HepG2 (cell line): ENCODE data around the gene GLO1. TPM values are rescaled to one million over a fixed set of nuclear protein-coding genes. Genes with fewer than 3 reads are reported as not detected.

Experiments used
- ATF3 ChIP-seq: sonication (generic); formaldehyde crosslinking; IDR thresholded peaks from 2 replicates; pipeline ENCODE4 v1.4.0; 2020; ENCODE audit warnings: missing genetic modification reagents
- BORCS8-MEF2B ChIP-seq: sonication (generic); formaldehyde crosslinking; IDR thresholded peaks from 2 replicates; pipeline ENCODE4 v1.8.0; 2022; ENCODE audit warnings: mild to moderate bottlenecking, missing genetic modification reagents
- MIER3 ChIP-seq: IDR thresholded peaks from 2 replicates; pipeline ENCODE4 v1.6.1; 2016; ENCODE audit warnings: missing compliant biosample characterization, borderline replicate concordance
- PHF8 ChIP-seq: sonication (generic); formaldehyde crosslinking; IDR thresholded peaks from 2 replicates; pipeline ENCODE4 v1.5.0; 2020; ENCODE audit warnings: missing genetic modification reagents
- RERE ChIP-seq: IDR thresholded peaks from 2 replicates; pipeline ENCODE4 v1.6.1; 2016; ENCODE audit warnings: low read depth, missing genetic modification reagents, missing compliant biosample characterization
- SNAI1 ChIP-seq: sonication (generic); formaldehyde crosslinking; IDR thresholded peaks from 2 replicates; pipeline ENCODE4 v1.5.0; 2020; ENCODE audit warnings: mild to moderate bottlenecking, missing genetic modification reagents, borderline replicate concordance
- SP140L ChIP-seq: sonication (generic); formaldehyde crosslinking; IDR thresholded peaks from 2 replicates; pipeline ENCODE4 v1.4.0; 2020; ENCODE audit warnings: missing genetic modification reagents, borderline replicate concordance
- STAT5B ChIP-seq: sonication (generic); formaldehyde crosslinking; IDR thresholded peaks from 2 replicates; pipeline ENCODE4 v1.4.0; 2020; ENCODE audit warnings: missing genetic modification reagents
- TFAP4 ChIP-seq: sonication (generic); IDR thresholded peaks from 2 replicates; pipeline ENCODE4 v1.6.1; 2016; ENCODE audit warnings: low read depth, borderline replicate concordance
- ZBTB49 ChIP-seq: sonication (generic); formaldehyde crosslinking; IDR thresholded peaks from 2 replicates; pipeline ENCODE4 v1.4.0; 2020; ENCODE audit warnings: missing genetic modification reagents, borderline replicate concordance
- ZMAT3 ChIP-seq: sonication (generic); formaldehyde crosslinking; conservative IDR thresholded peaks from 2 replicates; pipeline ENCODE4 v1.7.0; 2021; ENCODE audit warnings: missing genetic modification reagents
- ZMYM4 ChIP-seq: sonication (generic); formaldehyde crosslinking; IDR thresholded peaks from 2 replicates; pipeline ENCODE4 v1.8.1; 2023; ENCODE audit warnings: mild to moderate bottlenecking, missing genetic modification reagents
- ZNF138 ChIP-seq: sonication (generic); formaldehyde crosslinking; IDR thresholded peaks from 2 replicates; pipeline ENCODE4 v1.5.0; 2020; ENCODE audit warnings: mild to moderate bottlenecking, low read depth, missing genetic modification reagents
- ZNF34 ChIP-seq: sonication (generic); formaldehyde crosslinking; IDR thresholded peaks from 2 replicates; pipeline ENCODE4 v1.4.0; 2020; ENCODE audit warnings: mild to moderate bottlenecking, missing genetic modification reagents, borderline replicate concordance
- ZNF530 ChIP-seq: sonication (generic); formaldehyde crosslinking; IDR thresholded peaks from 2 replicates; pipeline ENCODE4 v1.5.0; 2020; ENCODE audit warnings: low read depth, mild to moderate bottlenecking, missing genetic modification reagents
- ZNF543 ChIP-seq: sonication (generic); formaldehyde crosslinking; IDR thresholded peaks from 2 replicates; pipeline ENCODE4 v1.4.0; 2020; ENCODE audit warnings: mild to moderate bottlenecking, missing genetic modification reagents
- ZNF570 ChIP-seq: sonication (generic); formaldehyde crosslinking; IDR thresholded peaks from 2 replicates; pipeline ENCODE4 v1.4.0; 2020; ENCODE audit warnings: mild to moderate bottlenecking, missing genetic modification reagents, borderline replicate concordance
- ZNF639 ChIP-seq: conservative IDR thresholded peaks from 2 replicates; pipeline ENCODE4 v1.6.1; 2018; ENCODE audit warnings: missing genetic modification reagents
- ZNF761 ChIP-seq: sonication (generic); formaldehyde crosslinking; conservative IDR thresholded peaks from 2 replicates; pipeline ENCODE4 v1.4.0; 2020; ENCODE audit warnings: mild to moderate bottlenecking, missing genetic modification reagents
- polyA plus RNA-seq, 8 experiments: library from polyadenylated mRNA; depleted of rRNA in 3 of 8; stranded (reverse) in 7 of 8; unstranded in 1 of 8; fragments of >200 nt; fragmentation: Illumina TruSeq in 4 of 8; extraction: Trizol in 4 of 8; gene quantifications; 2 replicates each; pipeline versions ENCODE4 v1.2.1 to v1.2.3, GENCODE V29; 2011 to 2016; ENCODE audit warnings: low read depth in 4 of 8, missing spikeins in 1 of 8, mixed read lengths in 1 of 8; ENCODE audit not compliant: insufficient read depth in 1 of 8
- total RNA-seq, 5 experiments: library from RNA; depleted of rRNA; stranded (reverse); fragments of >200 nt; fragmentation: Illumina TruSeq; extraction: Trizol; gene quantifications; 2 replicates each; pipeline ENCODE4 v1.2.3, GENCODE V29; 2016; ENCODE audit warnings: low read depth in 1 of 5

The GLO1 gene
- total and polyA plus RNA-seq, 2 of the 13 experiments (the other 11 are each of a cell fraction or from before 2014, with no cell fraction given) = 77.1 to 177 TPM

- TF ChIP-seq BORCS8-MEF2B (peak; percentile 69), ZMAT3 (CRISPR knock-in tag) (peak; percentile 51; the same call in 1 of the 2 replicates), RERE (CRISPR knock-in tag) (0 out of 2 replicates have a peak, but pooled peaks have one; percentile 18), PHF8 (CRISPR knock-in tag) (peak; percentile 99), STAT5B (no peak), TFAP4 (no peak), ZNF543 (CRISPR knock-in tag) (no peak; the same call in 1 of the 2 replicates), ZNF639 (CRISPR knock-in tag) (0 out of 2 replicates have a peak, but pooled peaks have one; percentile 37), SP140L (no peak), ZNF138 (no peak), ZBTB49 (no peak), ZNF530 (no peak), ATF3 (CRISPR knock-in tag) (no peak), MIER3 (peak; percentile 40; the same call in 1 of the 2 replicates), ZMYM4 (CRISPR knock-in tag) (peak; percentile 95), SNAI1 (CRISPR knock-in tag) (peak; percentile 95), ZNF570 (CRISPR knock-in tag) (no peak), ZNF761 (CRISPR knock-in tag) (0 out of 2 replicates have a peak, but pooled peaks have one; percentile 43), ZNF34 (CRISPR knock-in tag) (no peak)
Measured at GRCh38 chr6:38702558-38703397, at the start of gene GLO1 (continued).
